IMR-90 (cell line): ENCODE results near the gene TACC2. TPM values are rescaled to one million over a fixed set of nuclear protein-coding genes. Genes with fewer than 3 reads are reported as not detected.

Source experiments
- ATAC-seq: fragments of 200-7000 bp; cut with Tn5 transposase; 2 replicates; pipeline ENCODE4 v1.9.1; 2020; ENCODE audit warnings: low read depth, mild to moderate bottlenecking, moderate library complexity
- BruUV-seq: library from RNA; stranded (reverse); fragments of 400-500 nt; replicated peaks from 2 replicates; lab custom pipeline; 2021; lab: Mats Ljungman, UMichigan
- CTCF ChIA-PET: fragments of 300-600 bp; formaldehyde crosslinking; extraction: SDS; loops from one replicate; lab custom pipeline; 2021; ENCODE audit warnings: antibody characterized with exemption; lab: Yijun Ruan, JAX
- POLR2A ChIA-PET: fragments of 300-600 bp; sonication (Branson Sonifier 250); formaldehyde crosslinking; loops from one replicate; lab custom pipeline; 2022; ENCODE audit warnings: antibody characterized with exemption; ENCODE audit not compliant: unreplicated experiment; lab: Charles Lee
- DNase-seq: peaks from one replicate; pipeline ENCODE4 v3.0.0; 2013
- H2AFZ ChIP-seq: replicated peaks from 2 replicates; pipeline ENCODE3; 2013; ENCODE audit warnings: low read length, mild to moderate bottlenecking; ENCODE audit not compliant: poor library complexity
- H2AK5ac ChIP-seq: 2 replicates; pipeline ENCODE4 v1.6.1; 2013; ENCODE audit warnings: low read depth, low read length, inconsistent platforms
- H2AK9ac ChIP-seq: replicated peaks from 2 replicates; pipeline ENCODE3; 2013; ENCODE audit warnings: mild to moderate bottlenecking, low read depth, low read length, moderate library complexity; ENCODE audit not compliant: poor library complexity
- H2BK120ac ChIP-seq: 2 replicates; pipeline ENCODE4 v1.6.1; 2013; ENCODE audit warnings: low read depth, low read length, inconsistent platforms
- H2BK15ac ChIP-seq: 3 replicates; pipeline ENCODE4 v1.6.1; 2013; ENCODE audit warnings: low read depth, low read length, inconsistent platforms
- H2BK20ac ChIP-seq: 2 replicates; pipeline ENCODE4 v1.6.1; 2013; ENCODE audit warnings: low read depth, mild to moderate bottlenecking, inconsistent platforms, low read length, moderate library complexity
- H2BK5ac ChIP-seq: 2 replicates; pipeline ENCODE4 v1.6.1; 2013; ENCODE audit warnings: mild to moderate bottlenecking, low read depth, low read length, inconsistent platforms; ENCODE audit not compliant: poor library complexity, severe bottlenecking
- H3K14ac ChIP-seq: replicated peaks from 2 replicates; pipeline ENCODE4 v1.6.1; 2013; ENCODE audit warnings: low read depth, low read length, inconsistent platforms
- H3K18ac ChIP-seq: 2 replicates; pipeline ENCODE4 v1.6.1; 2013; ENCODE audit warnings: low read depth, low read length, control low read depth
- H3K23ac ChIP-seq: 2 replicates; pipeline ENCODE4 v1.6.1; 2013; ENCODE audit warnings: low read depth, low read length, inconsistent platforms
- H3K27ac ChIP-seq: 2 replicates; pipeline ENCODE4 v1.5.1; 2013; ENCODE audit warnings: mild to moderate bottlenecking, control low read depth, low read length; ENCODE audit not compliant: insufficient read depth
- H3K27me3 ChIP-seq: 2 replicates; pipeline ENCODE4 v1.6.1; 2013; ENCODE audit warnings: low read length; ENCODE audit not compliant: control insufficient read depth, insufficient read depth
- H3K36me3 ChIP-seq: 2 replicates; pipeline ENCODE4 v1.6.1; 2013; ENCODE audit warnings: low read length, mixed read lengths; ENCODE audit not compliant: control insufficient read depth, insufficient read depth
- H3K4ac ChIP-seq: 2 replicates; pipeline ENCODE4 v1.6.1; 2013; ENCODE audit warnings: low read depth, low read length, inconsistent platforms
- H3K4me1 ChIP-seq: 2 replicates; pipeline ENCODE4 v1.6.1; 2013; ENCODE audit warnings: low read length, mixed read lengths; ENCODE audit not compliant: control insufficient read depth, insufficient read depth
- H3K4me2 ChIP-seq: 2 replicates; pipeline ENCODE4 v1.6.1; 2013; ENCODE audit warnings: low read depth, mild to moderate bottlenecking, control low read depth, low read length, moderate library complexity
- H3K4me3 ChIP-seq: 2 replicates; pipeline ENCODE4 v1.5.1; 2013; ENCODE audit warnings: low read depth, mild to moderate bottlenecking, control low read depth, low read length, moderate library complexity; ENCODE audit not compliant: insufficient read depth
- H3K56ac ChIP-seq: 2 replicates; pipeline ENCODE4 v1.6.1; 2013; ENCODE audit warnings: low read length, inconsistent platforms; ENCODE audit not compliant: insufficient read depth; ENCODE audit errors: extremely low read depth
- H3K79me1 ChIP-seq, 2 experiments: 2 replicates each; pipeline ENCODE4 v1.6.1; 2013; ENCODE audit warnings: low read length in 2 of 2, inconsistent platforms in 1 of 2, low read depth in 1 of 2
- H3K9ac ChIP-seq: 2 replicates; pipeline ENCODE4 v1.6.1; 2013; ENCODE audit warnings: low read depth, low read length, control low read depth
- H3K9me1 ChIP-seq: 2 replicates; pipeline ENCODE4 v1.6.1; 2013; ENCODE audit warnings: low read length, inconsistent platforms; ENCODE audit not compliant: insufficient read depth
- H3K9me3 ChIP-seq: 2 replicates; pipeline ENCODE4 v1.6.1; 2013; ENCODE audit warnings: low read length; ENCODE audit not compliant: control insufficient read depth, insufficient read depth
- H4K20me1 ChIP-seq: 2 replicates; pipeline ENCODE4 v1.6.1; 2013; ENCODE audit warnings: low read length, inconsistent platforms; ENCODE audit not compliant: insufficient read depth
- H4K5ac ChIP-seq: 2 replicates; pipeline ENCODE4 v1.6.1; 2013; ENCODE audit warnings: mild to moderate bottlenecking, low read depth, low read length, control low read depth
- H4K8ac ChIP-seq, 2 experiments: 2 replicates each; pipeline ENCODE4 v1.6.1; 2013; ENCODE audit warnings: low read depth in 2 of 2, low read length in 2 of 2, control low read depth in 1 of 2, inconsistent platforms in 1 of 2
- H4K91ac ChIP-seq: 2 replicates; pipeline ENCODE4 v1.6.1; 2013; ENCODE audit warnings: low read depth, low read length, inconsistent platforms; ENCODE audit not compliant: insufficient read depth
- CHD1 ChIP-seq: IDR thresholded peaks from 2 replicates; pipeline ENCODE4 v1.6.1; 2012; ENCODE audit warnings: low read depth, low read length, improper control_type of control experiment
- ELK1 ChIP-seq: fragments of 150-350 bp; IDR thresholded peaks from 2 replicates; pipeline ENCODE4 v1.6.1; 2016; ENCODE audit warnings: low read depth, mild to moderate bottlenecking, low read length, moderate library complexity, borderline replicate concordance
- FOS ChIP-seq: fragments of 150-350 bp; IDR thresholded peaks from 2 replicates; pipeline ENCODE4 v1.6.1; 2016; ENCODE audit warnings: low read depth, low read length
- MAFK ChIP-seq: IDR thresholded peaks from 2 replicates; pipeline ENCODE4 v1.6.1; 2012; ENCODE audit warnings: low read depth, low read length, improper control_type of control experiment
- MXI1 ChIP-seq: IDR thresholded peaks from 2 replicates; pipeline ENCODE4 v1.6.1; 2012; ENCODE audit warnings: low read depth, mild to moderate bottlenecking, low read length, moderate library complexity, borderline replicate concordance
- NFE2L2 ChIP-seq: fragments of 150-350 bp; IDR thresholded peaks from 2 replicates; pipeline ENCODE4 v1.6.1; 2016; ENCODE audit warnings: low read depth, mild to moderate bottlenecking, low read length
- POLR2A ChIP-seq: IDR thresholded peaks from 2 replicates; pipeline ENCODE4 v1.6.1; 2012; ENCODE audit warnings: mild to moderate bottlenecking, low read depth, low read length
- USF2 ChIP-seq: fragments of 150-350 bp; IDR thresholded peaks from 2 replicates; pipeline ENCODE4 v1.6.1; 2017; ENCODE audit warnings: mild to moderate bottlenecking, antibody characterized with exemption, low read length, low read depth
- WGBS, 2 experiments: methylation state at CpG; one replicate each; pipeline versions ENCODE4 v1.1.5 to v1.1.7; 2013; ENCODE audit warnings: missing lambda C conversion rate in 2 of 2; ENCODE audit not compliant: insufficient read length in 1 of 2; ENCODE audit errors: extremely low coverage in 2 of 2; 5-methylcytosine and 5-hydroxymethylcytosine counted together
- dilution Hi-C: fragments of 300-500 bp; cut with HindIII; formaldehyde crosslinking; loops from one replicate; pipeline ENCODE4 v1.14.3; 2018; ENCODE audit warnings: low sequenced_read_pairs; ENCODE audit not compliant: unreplicated experiment
- in situ Hi-C: fragments of 300-500 bp; cut with MboI; formaldehyde crosslinking; loops from 3 replicates; pipeline ENCODE4 v1.14.3; 2019; ENCODE audit warnings: low sequenced_read_pairs, inconsistent platforms, mixed read lengths
- intact Hi-C: fragments of 100-400 bp; cut with micrococcal nuclease; formaldehyde crosslinking; loops from 2 replicates; pipeline ENCODE4 v1.10.0; 2022
- polyA plus RNA-seq, 3 experiments: library from polyadenylated mRNA; depleted of rRNA; stranded (reverse); fragments of >200 nt; gene quantifications; 2 replicates each; pipeline ENCODE4 v1.2.3, GENCODE V29; 2012; ENCODE audit warnings: low replicate concordance in 1 of 3
- total RNA-seq: library from RNA; depleted of rRNA; stranded (reverse); fragments of >200 nt; gene quantifications from 2 replicates; pipeline ENCODE4 v1.2.3, GENCODE V29; 2012
- TF ChIP-seq, protein P1 (sequence below): conservative IDR thresholded peaks from 2 replicates; pipeline ENCODE4 v1.5.1; 2012; ENCODE audit warnings: mild to moderate bottlenecking, low read depth, low read length, improper control_type of control experiment

TACC2 gene
- total and polyA plus RNA-seq, 2 of the 4 experiments (the other 2 are of a cell fraction) = 2.9 to 15.4 TPM

DNA sequence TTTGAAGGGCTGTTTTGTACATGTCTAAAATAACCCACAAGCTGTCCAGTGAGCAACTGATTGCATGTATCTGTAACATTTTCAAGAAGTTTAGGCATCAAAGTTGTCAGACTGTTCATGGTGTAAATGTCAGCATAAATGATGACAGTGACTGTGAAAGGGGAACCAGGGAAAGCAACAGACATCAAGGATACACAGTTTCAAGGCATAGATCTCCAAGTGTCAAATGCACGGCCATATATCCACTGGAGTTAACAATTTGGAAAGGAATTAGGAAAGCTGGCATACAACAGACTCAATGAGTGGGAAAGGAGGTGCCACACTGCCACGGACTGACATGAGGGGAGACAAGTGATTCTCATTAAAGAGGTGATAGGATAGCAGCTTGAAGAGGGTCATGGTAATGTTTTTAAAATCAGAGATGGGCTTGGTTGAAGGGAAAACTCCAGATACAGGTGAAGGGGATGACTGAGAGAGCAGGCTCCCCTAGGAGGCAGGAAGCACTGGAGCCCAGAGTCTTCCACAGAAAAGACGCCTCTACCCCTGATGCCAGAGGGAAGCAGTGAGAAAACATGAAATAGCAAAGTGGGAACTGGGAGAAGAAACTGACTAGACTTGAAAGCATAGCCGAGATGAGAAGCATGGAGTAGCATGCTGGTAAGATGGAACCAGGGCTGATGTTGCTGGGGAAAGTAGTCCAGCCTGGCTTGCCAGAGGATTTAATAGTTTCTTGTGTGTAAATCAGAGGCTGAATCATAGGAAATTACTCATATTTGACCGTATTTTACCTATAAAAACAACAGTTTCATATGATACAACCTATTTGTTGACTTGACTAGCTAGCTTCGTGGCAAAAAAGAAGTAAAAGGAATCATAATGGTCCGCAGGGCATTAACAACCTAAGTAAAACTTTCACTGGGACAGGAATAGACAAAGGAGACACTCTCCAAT, 32.6 kb upstream of the TACC2 start:
- TF ChIP-seq POLR2A (no peak), USF2 (no peak), FOS (no peak), ELK1 (no peak), MAFK (no peak), NFE2L2 (no peak), MXI1 (no peak), CHD1 (no peak)
- TF ChIP-seq, protein P1, sequence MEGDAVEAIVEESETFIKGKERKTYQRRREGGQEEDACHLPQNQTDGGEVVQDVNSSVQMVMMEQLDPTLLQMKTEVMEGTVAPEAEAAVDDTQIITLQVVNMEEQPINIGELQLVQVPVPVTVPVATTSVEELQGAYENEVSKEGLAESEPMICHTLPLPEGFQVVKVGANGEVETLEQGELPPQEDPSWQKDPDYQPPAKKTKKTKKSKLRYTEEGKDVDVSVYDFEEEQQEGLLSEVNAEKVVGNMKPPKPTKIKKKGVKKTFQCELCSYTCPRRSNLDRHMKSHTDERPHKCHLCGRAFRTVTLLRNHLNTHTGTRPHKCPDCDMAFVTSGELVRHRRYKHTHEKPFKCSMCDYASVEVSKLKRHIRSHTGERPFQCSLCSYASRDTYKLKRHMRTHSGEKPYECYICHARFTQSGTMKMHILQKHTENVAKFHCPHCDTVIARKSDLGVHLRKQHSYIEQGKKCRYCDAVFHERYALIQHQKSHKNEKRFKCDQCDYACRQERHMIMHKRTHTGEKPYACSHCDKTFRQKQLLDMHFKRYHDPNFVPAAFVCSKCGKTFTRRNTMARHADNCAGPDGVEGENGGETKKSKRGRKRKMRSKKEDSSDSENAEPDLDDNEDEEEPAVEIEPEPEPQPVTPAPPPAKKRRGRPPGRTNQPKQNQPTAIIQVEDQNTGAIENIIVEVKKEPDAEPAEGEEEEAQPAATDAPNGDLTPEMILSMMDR = no peak
- Histone ChIP-seq H2BK120ac (peak overlapping the region; percentile 9; the same call in 1 of the 2 replicates), H3K9ac (no peak overlapping the region), H4K5ac (no peak overlapping the region), H3K9me1 (peaks cover 6% of the 10 kb centered on the region; the same call in 1 of the 2 replicates), H2BK20ac (no peak overlapping the region; the same call in 1 of the 2 replicates), H2BK15ac (no peak overlapping the region), H3K36me3 (0 out of 2 replicates have a peak, but pooled peaks cover 4% of the 10 kb centered on the region), H3K9me3 (no peaks in the 10 kb centered on the region), H3K27me3 (no peaks in the 10 kb centered on the region), H2AFZ (no peak overlapping the region), H3K79me1 (no peaks in the 10 kb centered on the region), H4K91ac (no peak overlapping the region), H3K56ac (no peak overlapping the region), H4K20me1 (no peaks in the 10 kb centered on the region), H3K4ac (no peak overlapping the region), H3K4me1 (peaks cover 3% of the 10 kb centered on the region), H3K18ac (no peak overlapping the region), H2BK5ac (no peak overlapping the region), H2AK5ac (no peak overlapping the region; the same call in 1 of the 2 replicates), H3K14ac (peak overlapping the region; percentile 34; the same call in 1 of the 2 replicates), H3K4me2 (peak overlapping the region; percentile 25; the same call in 1 of the 2 replicates), H3K23ac (no peak overlapping the region; the same call in 1 of the 2 replicates), H3K4me3 (no peak overlapping the region), H2AK9ac (no peak overlapping the region), H3K27ac (no peak overlapping the region), H4K8ac (no peak overlapping the region)
- WGBS, 2 experiments = 82% methylated on average over 2 of the region's 7 CpGs; no CpG with 5 or more reads in 1 of the 2 experiments
- dilution Hi-C loops (no loop called here), intact Hi-C loops (no loop called here), in situ Hi-C loops (no loop called here)
- peak; percentile 57 for ATAC-seq
- POLR2A ChIA-PET = no interaction called here
- DNase-seq = peak; percentile 73
- BruUV-seq = no TSS peak
- CTCF ChIA-PET = interaction anchor here (0.6 kb wide), 1 partner anchor 19 kb away, joined by 4 read pairs; no protein-coding TSS in a partner anchor
